CD4-positive, alpha-beta T cell treated with Interleukin-6 for 4 hours (primary cell): ENCODE measurements around the gene GDF10.

Experiments used
- DNase-seq: peaks from one replicate; pipeline ENCODE4 v3.0.0-alpha.2; 2020; ENCODE audit warnings: mixed read lengths

Gene GDF10

DNA sequence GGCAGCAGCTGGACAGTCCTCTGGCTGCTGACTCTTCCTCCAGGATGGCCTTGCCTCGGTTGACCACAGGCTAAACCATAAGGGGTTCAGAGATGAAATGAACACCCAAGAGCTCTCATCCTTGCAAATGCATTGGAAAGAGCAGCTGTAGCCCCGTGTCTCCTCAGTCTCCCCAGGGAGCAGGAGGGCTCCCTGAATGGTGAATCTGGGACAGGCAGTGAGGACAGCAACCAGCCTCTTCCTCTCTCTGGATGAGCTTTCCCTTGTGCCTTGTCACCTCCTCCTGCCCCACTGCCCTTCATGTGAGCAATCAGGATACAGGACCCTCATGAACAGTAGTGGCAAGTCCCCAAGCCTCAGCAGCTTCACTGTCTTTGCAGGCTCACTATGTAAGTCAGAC lies 23.9 kb upstream of the GDF10 start:
- no peak for DNase-seq

DNA sequence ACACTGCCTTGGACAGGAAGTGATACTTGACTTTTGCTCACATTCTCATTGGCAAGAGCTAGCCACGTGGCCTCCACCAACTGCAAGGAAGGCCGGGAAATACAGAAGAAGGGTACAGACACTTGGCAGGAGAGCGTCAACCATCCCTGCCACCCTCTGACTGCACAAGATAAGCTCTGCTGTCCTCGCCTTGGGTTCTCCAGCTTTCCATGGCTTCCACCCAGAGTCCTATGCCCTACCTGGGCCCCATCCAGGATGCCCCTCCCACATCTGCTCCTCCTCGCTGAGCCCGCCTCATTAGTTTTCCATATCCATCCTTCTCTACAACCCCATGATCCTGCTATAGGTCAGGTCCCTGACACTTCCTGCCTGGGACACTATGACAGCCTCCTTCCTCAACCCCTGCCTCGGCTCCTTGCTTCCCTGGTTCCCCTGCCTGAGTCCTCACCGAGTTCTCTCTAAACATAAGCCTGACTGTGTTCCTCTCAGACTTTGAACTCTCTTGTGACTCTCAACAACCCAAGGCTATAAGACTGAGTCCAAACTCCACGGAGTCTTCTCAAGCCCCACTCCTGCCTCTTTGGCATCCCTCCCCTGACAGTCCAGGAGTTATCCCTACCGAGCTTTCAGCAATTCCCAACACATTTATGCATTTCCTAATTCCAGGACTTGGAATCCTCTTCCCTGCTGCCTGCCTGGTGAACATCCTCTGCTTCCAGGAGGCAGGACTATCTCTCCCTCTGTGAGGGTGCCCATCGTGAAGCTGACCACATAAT lies 23.2 kb upstream of the GDF10 start:
- DNase-seq, result no peak

DNA sequence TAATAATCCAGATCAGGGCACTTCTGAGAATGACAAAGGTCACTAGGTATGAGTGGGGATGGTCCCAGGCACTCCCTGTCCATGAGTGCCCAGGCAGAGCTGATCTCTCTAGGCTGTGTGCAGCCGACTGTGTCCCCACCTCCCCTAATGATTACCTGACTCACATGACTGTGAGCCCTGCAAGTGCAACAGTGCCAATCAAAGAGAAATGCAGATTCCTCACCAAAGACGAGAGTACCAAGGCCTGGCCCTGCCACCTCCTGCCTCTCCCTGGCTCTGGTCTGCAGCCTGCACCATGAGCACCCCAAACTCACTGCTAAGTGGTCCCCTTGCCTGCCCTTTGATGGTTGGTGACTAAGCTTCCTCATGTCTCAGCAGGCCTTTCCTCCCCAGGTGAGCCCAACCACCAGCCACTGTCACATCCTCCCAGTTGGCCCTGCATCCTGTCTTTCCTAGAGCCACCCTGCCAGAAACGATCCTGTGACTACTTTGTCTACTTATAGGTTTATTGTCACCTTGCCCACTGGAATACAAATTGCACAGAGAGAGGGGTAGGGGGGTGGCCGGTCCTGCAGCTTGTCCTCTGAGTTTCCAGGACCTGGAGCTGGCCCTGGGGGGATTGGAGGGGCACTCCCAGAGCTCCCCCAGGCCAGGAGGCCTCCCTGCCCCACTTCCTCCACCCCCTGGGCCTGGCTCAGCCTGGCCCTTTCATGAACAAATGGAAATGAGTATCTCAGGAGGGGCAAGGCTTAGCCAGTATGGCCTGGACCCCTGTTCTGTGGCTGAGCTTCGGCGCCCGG lies 22.4 kb upstream of the GDF10 start:
- DNase-seq, result peak; percentile 81

DNA sequence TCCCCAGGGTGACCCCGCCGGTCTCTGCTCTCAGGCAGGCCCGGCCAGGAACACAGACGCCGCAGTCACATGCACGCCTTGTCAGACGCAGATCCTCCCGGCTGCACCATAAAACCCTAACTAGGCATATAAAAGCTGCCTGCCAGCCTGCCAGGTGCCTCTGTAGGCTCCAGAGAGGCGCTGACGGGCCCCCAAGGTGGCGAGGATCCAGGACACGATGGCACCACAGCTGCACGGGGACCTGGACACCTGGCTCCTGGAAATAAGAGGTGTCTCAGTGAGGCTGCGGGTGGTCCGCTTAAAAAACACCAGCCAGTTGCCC lies 21.9 kb upstream of the GDF10 start:
- no peak for DNase-seq

DNA sequence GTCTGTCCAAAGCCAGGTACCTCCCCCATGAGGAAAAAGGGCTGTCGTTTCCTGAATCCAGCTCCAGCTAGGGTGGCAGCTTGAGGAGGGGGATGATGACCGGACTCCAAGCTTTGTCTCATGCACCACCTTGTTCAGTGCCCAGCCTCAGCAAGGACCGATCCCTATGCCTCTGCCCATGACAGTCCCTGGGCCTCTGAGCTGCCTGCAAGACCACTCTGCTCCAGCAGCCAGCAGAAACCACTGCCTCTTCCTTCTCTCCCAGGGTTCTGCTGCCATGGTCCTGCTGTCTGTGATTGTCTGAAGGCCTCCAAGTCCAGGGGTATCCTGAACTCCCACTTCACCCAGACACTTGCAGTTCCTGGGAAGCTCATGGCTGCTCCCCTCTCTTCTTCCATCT lies 21.3 kb upstream of the GDF10 start:
- DNase-seq, result no peak

DNA sequence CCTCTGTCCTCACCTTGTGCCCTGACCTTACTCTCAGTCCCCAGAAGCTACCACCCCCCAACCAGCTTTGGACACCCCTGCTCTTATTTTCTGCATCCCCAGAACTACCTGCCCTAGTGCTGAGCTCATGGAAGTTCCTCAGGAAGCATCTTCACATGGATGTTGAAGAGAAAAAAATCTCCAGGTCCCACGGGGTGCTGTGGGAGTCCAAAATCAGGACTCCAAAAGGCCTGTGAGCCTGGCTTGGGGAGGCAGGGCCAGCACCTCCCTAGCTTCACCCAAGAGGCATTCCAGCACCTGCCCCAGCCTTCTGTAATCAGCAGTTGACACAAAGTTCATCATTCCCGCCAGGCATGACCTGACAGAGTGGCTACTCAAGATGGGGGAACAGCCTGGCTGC lies 20.7 kb upstream of the GDF10 start:
- no peak for DNase-seq

DNA sequence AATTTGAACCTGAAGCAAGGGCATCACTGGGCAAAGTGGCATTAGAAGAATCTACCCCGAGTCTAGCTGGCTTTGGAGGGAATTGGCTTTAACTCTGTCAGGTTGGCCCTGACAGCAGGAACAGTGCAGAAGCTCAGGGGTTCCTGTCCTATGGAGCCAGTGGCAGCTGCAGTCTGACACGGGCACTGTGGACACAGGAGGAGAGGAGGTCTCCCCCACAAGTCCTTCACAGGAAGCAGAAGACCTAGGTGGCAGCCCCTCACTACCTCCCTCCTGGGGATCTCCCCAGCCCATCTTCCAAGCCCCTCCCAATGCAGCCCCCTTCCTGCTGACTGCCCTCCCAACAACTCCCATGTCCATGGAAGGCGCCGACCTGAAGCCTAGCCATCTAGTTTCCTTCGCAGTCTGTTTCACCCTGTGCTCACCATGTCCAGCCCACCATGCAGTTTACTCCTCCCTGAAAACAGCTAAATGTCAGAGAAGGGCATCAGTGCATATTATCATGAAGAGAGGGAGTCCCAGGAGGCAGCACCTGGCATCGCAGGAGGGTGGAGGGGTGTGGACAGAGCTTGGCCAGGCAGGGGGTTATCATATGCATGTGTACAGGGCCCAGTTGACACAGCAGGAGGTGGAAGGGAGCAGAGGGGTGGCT lies 17.9 kb upstream of the GDF10 start:
- no peak for DNase-seq

DNA sequence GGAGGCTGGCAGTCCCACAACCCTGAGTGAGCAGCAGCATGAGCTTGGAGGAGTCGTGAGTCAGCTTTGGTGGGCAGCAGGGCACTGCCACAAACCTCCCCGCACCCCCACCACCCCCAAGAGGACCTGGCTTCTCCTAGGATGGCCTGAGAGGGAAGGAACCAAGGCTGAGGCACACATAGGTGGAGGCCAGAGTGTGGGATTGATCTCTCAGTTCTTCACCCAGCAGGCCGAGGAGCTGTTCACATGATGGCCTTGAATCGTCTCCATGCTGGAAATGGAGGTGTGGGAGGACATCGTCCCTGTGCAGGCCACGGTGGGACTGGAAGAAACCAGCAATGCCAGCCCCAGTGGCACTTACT lies 17.4 kb upstream of the GDF10 start:
- DNase-seq, result no peak

DNA sequence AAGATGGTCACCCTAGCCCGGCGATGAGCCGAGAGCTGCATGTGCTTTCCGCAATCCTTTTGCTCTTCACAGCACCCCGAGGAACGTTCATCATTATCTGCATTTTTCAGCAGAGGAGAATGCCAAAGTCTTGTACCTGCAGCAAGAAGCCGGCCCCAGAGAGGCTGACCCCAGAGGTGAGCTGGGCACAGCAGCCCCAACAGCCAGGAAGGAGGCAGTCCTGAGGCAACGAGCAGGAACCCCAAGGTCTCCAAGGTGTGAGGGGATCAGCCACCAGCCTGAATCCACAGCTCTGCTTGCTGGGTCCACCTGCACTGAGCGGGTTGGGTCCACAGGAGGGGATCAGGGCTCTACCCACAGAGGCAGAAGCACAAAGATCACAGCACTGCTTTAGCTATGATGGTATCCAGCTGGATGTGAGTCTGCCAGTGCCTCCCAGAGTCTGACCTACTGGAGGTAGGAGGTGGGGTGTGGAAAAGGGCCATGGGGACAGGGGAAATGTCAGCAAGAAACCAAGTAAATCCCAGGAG lies 16.8 kb upstream of the GDF10 start:
- no peak for DNase-seq

DNA sequence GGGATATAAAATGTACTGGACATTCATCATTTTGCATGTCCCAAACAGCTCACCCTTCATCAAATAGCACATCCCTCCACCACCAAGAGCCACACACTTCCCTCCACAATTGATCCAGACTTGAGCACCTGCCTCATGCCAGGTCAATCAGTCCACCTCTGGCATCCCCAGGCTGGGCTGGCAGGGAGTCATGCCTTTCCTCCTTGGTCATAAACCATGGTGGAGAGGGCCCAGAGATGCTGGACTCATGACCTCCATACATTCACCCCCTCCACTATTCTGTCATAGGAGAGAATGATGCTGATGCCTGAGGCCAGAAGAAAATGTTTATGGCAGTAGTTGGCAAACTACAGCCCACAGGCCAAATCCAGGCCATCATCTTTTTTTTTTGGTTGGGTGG lies 16.1 kb upstream of the GDF10 start:
- no peak for DNase-seq

DNA sequence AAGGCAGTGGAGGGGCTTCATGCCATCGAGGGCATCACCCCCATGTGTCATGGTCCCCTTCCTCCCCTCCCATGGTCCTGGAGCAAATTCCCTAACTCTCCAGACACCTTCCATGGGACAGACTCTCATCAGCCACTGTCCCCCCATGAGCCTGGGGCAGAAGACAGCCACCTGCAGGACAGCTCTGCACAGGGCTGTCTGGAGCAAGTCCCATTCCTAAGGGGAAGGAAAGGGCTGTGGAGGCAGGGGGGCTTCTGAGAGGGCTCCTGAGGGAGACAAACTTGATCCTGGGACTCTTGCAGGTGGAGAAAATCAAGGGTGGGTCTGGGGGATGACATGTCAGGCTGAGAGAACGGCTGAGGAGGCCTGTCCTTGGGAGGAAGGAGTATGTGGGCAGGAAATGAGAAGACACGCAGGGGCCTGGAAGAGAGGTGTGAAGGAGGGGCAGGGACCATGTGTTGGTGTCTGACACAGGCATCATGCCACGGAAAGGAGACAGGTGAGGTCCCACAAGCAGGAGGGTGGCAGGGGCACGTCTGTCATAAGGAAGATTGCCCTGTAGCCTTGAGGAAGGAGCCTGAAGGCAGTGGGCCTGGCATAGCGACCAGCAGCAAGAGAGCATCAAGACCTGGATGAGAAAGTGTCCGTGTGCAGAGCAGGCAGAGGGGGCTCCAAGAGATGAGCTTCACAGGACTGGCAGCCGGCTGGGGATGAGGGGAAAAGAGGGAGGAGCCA lies 14.4 kb upstream of the GDF10 start:
- peak; percentile 28 for DNase-seq

DNA sequence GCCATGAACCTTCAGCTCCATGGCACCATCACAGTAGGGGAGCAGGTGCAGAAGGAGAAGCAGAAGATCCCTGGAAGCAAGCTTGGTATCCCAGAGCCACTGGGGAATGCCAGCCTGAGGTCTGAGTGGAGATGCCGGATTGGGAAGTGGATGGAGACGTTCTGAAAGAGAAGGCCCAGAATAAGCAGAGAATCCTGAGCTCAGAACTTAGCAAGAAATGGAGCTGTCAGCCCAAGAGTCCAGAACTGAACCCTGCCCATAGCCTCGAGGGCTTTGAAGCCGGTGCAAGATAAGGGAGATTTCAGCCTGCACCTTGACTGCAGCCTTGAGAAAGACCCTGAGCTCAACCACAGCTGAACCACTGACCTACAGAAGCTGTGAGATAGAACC lies 13.9 kb upstream of the GDF10 start:
- DNase-seq, result no peak

DNA sequence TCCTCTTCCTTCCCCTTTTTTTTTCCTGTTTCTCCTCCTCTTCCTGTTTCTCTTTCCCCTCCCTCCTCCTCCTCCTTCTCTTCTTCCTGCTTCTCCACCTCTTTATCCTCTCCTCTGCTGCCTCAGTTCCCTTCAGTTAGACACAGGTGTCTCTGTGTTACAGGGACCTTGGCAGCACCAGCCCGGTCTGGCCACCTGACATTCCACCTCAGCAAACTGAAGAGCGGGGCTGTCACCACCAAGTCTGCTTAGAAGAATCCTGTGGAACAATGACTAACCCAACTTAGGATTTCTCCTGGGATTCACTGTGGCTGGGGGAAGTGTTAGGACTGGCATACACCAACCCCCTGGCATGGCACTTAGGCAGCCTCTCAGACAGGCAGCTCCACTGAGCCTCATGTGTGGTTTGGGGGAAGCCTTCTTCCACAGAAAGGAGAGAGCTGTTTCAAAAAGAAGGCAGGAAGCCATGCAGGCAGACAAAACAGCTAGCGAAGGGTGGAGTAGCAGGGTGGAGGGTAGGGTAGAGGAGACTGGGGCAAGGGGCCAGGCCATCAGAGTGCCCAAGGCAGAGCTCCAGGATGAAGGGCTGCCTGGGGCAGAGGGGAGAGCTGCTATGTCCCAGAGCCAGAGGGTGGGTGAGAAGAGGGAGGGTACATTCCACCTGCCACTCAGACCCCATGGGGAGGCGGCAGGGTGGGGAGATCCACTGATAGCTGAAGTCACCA lies 13.2 kb upstream of the GDF10 start:
- peak; percentile 47 for DNase-seq

DNA sequence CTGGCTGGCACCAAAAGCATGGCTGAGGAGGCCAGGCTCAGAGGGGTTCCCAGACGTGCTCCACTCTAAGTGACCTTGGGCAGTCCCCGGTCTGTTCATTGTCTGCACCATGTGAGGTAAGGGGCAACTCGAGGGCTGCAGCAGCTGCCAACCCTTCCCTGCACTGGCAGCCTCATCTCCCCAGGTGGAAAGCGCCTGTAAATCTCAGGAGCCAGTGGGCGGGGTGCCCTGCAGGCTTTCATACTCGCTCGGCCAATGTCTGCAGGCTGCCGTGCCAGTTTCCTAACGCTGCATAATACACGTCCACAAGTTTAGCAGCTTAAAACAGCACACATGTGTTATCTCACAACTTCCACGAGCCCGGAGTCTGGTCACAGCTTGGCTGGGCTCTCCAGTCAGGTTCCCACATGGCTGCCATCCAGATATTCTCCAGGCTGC lies 12.6 kb upstream of the GDF10 start:
- no peak for DNase-seq

DNA sequence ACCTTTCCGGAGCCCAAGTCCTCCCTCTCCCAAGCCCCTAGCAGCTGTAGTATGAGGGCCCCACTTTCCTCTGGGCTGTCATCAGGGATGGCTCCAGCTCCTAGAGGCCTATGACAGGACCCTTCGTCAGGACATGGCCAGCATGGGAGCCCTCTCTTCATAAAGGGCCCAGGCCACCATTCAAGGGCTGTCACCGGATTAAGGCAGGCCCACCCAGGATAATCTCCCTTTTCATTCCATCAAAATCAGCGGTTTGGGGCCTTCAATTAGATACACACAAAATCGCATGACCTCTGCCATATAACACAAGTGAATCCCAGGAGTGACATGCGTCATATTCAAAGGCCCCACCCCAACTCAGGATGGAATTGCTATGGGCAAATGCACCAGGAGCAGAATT lies 12.2 kb upstream of the GDF10 start:
- no peak for DNase-seq

DNA sequence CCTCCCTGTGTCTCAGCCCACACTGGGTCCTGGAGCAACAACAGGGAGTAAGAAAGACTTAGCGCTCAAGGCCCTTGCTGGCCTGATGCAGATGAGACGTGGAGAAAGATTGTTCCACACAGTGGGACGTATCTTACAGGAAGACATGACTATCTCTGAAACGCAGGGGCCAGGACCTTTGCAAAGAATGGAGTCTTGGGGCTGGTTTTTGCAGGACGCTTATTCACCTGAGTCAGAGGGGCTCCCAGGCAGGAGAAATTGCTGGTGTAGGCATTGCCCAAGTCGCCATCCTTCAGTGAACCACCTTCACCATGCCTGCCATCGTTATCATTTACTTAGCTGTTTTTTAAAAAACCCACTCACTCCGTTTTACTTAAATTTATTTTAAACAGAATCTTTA lies 11.8 kb upstream of the GDF10 start:
- DNase-seq, result no peak

DNA sequence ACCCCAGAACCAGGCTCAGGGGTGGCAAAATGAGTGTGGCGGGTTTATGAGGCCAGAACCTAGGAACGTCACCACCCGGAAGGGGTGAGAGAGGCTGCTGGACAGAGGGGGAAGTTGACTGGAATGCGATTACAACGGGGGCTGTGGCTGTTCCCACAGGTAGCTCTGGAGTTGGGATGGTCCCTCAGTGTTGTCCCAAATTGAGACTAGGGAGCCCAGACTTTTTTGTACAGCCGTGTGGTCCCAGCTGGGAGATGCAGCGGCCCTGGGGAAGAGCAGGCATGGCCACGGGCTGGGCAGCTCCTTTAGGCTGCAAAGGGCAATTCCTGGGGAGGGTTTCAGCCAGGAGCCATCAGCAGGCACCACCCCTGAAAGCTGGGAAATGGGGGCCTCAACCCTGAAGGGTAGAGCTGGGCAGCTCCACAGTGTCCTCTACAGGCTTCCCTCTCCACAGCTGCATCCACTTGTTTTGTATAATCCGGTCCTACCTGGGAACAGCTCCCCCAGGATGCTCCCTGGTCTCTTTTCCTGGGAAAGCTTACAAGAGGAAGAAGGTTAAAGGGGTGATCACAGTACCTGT lies 11.0 kb upstream of the GDF10 start:
- DNase-seq, result no peak

DNA sequence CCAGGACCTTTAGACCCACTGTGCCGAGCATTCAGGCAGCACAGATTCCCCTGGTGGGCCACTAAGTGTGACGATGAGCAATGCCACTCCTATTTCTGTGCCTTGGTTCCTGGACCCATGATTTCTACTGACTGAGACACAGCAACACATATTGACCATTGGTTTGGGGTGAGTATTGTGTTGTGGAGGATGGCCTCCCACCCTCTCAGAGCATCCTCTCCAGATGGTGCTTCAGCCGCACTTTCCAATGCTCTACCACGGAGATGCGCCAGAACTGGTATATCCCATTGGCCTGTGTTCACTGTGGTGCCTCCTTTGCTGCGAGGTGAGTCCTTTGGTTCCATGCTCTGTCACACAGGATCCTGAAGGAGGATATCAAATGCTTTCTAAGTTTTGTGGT lies 10.1 kb upstream of the GDF10 start:
- DNase-seq, result no peak

DNA sequence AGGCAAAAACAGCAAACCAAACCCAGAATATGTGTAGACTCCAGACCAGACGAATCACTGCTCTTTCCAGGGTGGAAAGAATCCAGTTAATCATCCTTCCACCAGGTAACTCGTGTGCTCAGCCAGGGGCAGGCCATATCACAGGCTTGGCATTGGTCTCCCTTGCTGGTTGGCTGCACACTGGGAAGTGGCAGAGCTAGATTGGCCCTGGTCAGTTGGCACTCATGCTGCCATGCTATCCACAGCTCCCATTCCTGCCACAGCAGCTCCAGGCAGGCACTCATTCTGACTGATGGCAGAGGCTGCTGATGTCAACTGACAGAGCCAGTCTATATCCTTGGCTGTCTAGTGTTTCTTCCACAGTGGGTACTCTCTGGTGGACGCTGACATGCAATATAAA lies 9.7 kb upstream of the GDF10 start:
- DNase-seq, result no peak

DNA sequence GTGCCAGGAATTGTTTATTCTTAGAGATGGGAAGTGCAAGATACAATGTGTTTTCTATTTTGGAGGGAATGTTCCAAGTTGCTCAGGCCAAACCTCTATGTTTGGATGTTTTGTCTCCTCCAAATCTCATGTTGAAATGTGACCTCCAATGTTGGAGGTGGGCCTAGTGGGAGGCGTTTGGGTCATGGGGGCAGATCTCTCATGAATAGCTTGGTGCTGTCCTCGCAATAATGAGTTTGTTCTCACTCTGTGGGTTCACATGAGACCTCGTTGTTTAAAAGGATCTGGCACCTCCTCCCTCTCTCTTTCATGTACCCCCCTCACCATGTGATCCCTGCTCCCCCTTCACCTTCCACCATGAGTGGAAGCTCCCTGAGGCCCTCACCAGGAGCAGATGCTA lies 8.3 kb upstream of the GDF10 start:
- DNase-seq, result no peak

DNA sequence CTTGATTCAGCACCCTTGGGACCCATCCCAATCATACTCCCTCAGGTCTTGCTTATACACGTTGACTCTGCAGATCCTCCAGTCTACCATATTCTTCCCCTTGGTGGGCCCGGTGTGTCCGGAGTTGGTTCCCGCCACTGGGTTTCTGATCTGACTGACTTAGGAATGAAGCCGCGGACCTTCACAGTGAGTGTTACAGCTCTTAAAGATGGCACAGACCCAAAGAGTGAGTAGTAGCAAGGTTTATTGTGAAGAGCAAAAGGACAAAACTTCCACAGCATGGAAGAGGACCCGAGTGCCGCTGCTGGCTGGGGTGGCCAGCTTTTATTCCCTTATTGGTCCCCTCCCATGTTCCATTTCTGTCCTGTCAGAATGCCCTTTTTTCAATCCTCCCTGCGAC lies 5.9 kb upstream of the GDF10 start:
- DNase-seq, result no peak

DNA sequence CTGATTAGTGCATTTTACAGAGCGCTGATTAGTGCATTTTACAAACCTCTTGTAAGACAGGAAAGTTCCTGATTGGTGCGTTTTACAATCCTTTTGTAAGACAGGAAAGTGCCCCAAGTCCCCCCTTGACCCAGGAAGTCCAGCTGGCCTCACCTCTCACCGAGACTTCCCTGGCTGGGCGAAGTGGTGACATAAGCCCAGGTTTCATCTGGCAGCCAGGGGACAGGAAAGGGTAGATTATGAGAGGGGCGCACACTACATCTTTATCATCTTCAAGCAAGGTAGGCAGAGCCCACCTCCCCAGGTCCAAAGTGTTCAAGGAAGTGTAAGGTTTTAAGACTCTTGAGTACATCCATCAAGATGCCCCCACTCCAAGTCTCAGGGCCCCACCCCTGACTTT lies 5.5 kb upstream of the GDF10 start:
- DNase-seq, result no peak
